ENCODE data around the gene SERPINA1.
"Not testable (repeated sequence)": the region's sequence is repeated elsewhere in the genome, so short reads cannot be mapped to it uniquely, and the experiment has no call there.

SERPINA1 gene

GRCh38 chr14:94388384-94389103, at the start of gene SERPINA1:
TSS of gene SERPINA1 (minus strand) at chr14:94388602. CDS start at chr14:94383237, 5,365 bp downstream.
- DNase-seq = no peak

DNA sequence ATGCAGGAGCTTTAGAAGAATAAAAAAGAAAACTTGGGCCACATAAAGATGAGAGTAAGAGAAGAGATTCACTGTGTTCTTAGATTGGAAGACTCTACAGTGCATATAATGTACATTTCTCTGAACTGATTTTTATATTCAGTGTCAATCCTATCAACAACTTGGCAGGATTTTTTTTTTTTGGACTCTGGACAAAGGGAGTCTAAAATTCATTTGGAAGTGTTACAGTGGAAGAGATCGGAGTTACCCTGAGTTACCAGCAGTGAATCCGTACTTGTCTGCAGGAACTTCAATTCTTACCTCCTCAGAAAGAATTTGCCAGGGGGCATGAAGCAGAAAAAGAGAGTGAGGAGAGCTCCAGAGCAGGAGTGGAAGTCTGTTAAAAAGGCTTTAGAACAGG, 40.2 kb upstream of the SERPINA1 start:
- DNase-seq = no peak

DNA sequence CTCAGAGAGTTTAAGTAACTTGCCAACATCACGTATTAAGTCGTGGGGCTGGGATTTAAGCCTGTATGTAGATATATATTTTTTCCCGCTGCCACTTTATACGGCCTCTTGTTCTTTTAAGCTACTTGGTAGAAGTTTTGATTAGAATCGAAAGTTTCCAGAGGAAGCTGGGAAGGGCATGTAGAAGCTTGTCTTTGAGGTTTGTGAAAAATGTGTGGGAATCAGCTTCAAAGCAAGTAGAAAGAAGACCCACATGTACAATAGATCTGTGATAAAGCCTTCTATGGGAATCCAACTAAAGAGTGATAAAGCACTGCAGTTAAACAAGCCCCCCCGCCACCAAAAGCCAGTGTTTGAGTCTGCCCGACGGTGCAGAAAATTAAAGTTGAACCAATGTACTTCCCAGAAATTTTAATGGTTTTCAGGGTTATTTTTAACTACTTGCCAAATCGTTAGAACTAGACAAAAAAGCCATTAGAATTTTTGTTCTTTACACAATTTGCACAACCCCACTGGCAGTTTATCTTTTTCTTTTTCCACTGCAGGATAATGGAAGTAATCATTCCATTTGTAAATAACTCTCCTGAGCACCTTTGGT, 38.7 kb upstream of the SERPINA1 start:
- no peak for DNase-seq

GRCh38 chr14:94426526-94426925, 38.1 kb upstream of the SERPINA1 start:
- DNase-seq = no peak

DNA sequence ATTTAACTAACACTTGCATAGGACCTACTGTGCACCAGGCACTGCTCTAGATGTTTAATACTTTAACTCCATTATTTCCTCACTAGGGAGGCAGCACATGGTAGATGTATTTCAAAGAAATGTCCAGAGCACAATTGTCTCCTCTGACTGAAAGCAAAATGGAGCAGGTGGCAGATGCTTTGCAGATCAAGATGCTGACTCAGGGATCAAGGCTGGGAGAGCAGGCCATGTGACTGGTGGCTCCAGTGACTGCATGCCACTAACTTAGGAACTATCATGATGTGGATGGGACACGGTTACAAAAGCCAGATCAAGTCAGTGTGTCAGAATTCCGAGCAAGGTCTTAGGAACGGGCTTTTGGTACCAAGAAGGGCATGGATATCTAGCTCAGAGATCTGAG, 36.0 kb upstream of the SERPINA1 start:
- DNase-seq = no peak

DNA sequence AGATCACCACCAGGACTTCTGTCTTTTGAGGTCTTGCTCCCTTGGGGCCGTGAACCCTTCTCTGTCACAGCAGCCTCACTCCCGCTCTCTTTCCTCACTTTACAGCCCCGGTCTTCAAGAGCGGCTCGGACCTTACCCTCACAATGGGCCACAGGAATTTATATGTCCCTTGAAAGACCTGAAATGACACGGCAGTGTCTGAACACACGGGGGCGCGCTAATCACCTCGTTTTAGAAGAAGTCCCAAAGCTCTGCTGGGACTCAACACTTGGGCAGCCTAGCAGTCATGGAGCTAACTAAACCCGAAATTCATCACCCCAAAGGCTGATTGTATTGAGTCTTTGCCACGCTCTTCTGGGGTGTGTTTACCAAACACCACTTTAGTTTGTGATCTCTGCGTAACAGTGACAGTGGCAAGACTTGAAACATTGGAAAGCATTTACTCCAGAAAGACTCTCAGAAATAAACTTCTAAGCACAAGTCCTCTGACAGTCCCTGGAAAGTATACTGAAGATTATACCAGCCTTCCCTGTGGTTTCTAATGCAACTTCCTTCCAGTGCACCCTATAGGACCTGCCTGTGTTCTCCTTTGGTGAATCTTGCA, 35.2 kb upstream of the SERPINA1 start:
- DNase-seq = peak; percentile 22 to 49

DNA sequence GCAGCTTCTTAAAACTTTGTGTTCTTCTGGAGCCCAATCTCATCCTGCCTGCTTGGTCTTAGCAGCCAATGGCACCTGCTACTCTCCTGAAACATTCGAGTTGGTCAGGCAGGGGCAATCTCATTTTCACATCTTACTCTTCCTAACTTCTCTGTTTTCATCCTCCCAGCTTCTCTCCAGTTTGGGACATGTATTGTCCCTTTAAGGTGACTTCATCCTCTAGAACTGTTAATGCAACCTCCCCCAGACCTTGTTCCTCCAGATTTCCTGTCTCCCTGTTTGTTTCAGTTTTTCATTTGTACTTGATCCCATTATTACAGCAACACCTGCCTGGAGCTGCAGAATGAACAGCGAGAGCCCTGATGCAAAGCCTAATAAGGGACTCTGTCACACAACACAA, 32.9 kb upstream of the SERPINA1 start:
- DNase-seq = no peak

- DNase-seq = not testable (repeated sequence)
Measured at GRCh38 chr14:94417497-94418205, 29.2 kb upstream of the SERPINA1 start.

GRCh38 chr14:94412671-94413638, 24.6 kb upstream of the SERPINA1 start:
- no peak for DNase-seq

DNA sequence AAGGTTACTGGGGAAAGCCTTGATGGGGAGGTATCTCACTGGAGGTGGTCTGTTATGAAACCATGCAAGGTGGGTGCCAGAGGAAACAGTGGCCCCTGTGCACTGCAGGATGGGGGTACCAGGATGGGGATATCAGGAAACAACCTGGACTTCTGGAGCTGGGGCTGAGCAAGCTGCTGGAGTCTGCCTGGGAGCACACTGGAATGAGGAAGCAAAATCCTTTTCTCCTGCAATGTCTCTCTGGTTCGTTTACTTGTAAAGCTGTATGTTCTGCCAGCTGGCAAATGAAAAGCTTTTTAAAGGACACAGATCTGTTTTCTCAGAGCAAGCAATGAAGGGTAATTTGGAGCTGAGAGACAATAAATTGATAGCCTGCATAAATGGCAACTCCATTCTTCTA, 23.2 kb upstream of the SERPINA1 start:
- no peak for DNase-seq

DNA sequence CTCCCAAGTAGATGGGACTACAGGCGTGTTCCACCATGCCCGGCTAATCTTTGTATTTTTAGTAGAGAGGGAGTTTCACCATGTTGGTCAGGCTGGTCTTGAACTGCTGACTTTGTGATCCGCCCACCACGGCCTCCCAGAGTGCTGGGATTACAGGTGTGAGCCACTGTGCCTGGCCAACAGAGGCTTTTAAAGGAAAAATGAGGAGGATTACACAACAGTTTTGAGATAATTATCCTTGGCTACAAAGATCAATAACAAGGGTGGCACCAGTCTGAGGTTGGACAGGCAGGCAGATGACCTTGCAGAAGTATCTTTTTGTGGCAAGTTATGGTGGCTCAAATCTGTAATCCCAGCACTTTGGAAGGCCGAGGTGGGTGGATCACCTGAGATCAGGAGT, 21.0 kb upstream of the SERPINA1 start:
- DNase-seq = not testable (repeated sequence)

DNA sequence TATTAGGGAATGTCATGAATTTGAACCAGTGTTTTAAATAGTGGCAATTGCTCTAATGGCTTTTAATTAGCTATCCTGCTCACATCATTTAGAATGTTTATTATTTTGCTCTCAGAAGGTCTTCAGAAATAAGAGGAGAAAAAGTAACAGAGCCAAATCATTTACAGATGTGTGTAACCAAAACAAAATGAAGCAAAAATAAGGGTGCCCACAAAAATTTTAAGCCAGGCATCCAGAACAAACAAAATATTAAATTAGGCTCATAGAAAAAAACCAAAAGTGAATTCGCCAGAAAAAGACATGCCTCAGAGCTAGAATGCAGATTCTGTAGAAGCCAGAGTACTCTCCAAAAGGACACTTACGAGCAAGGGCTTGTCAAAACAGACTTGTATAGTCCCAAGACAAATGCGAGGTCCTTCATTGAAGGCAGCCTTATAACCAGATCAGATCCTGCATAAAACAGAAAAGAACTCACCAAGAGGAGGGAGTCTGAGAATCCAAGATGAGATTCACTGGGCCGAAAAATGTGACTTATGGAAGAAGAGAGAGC, 20.2 kb upstream of the SERPINA1 start:
- no peak for DNase-seq

- no peak for DNase-seq
Measured at GRCh38 chr14:94407906-94408305, 19.5 kb upstream of the SERPINA1 start.

GRCh38 chr14:94406910-94407309, 18.5 kb upstream of the SERPINA1 start:
- DNase-seq = no peak

DNA sequence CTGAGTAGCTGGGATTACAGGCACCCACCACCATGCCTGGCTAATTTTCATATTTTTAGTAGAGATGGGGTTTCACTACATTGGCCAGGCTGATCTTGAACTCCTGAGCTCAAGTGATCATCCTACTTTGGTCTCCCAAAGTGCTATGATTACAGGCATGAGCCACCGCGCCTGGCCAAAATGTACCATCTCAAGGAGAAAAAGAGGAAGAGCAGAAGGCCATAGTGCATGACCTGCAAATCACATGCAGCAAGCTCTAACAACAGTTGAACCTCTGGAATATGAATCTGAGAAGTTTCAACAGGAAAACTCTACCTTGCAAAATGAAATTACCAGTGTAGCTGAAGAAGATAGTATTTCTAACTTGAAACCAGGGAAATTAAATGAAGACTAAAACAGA, 17.1 kb upstream of the SERPINA1 start:
- no peak for DNase-seq

- DNase-seq = no peak
Measured at GRCh38 chr14:94404561-94404960, 16.2 kb upstream of the SERPINA1 start.

GRCh38 chr14:94403312-94403932, 15.0 kb upstream of the SERPINA1 start:
- no peak for DNase-seq

- DNase-seq = no peak
Measured at GRCh38 chr14:94401083-94401482, 12.7 kb upstream of the SERPINA1 start.

- no peak for DNase-seq
Measured at GRCh38 chr14:94400422-94400841, 12.0 kb upstream of the SERPINA1 start.

DNA sequence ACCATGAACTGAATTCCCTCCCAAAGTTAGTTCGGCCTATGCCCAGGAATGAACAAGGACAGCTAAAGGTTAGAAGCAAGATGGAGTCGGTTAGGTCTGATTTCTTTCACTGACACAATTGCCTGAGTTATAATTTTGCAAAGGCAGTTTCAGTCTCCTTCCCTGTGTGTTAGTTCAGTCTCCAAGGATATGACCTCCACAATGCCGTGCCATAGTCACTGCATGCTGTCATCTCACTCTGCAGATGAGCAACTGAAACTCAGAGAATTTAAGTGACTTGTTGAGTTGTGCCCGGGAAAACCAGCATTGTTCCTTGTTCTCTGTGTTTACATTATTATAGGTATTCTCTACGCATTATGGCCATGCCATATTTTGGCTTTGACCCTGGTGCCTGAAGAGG, 10.1 kb upstream of the SERPINA1 start:
- DNase-seq = no peak

DNA sequence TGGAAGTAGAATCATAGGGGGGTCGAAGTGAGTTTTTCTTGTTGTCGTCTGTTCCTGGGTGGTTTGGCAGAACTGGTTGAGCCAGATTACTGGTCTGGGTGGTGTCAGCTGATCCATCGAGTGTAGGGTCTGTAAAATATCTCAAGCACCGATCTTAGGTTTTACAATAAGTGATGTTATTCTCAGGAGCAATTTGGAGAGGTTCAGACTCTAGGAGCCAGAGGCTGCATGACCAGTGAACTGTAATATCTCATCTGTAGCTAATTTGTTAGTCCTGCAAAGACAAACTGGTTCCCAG, 9.7 kb upstream of the SERPINA1 start:
- DNase-seq = no peak
